ENCODE data around the gene SCAMP5.

The SCAMP5 gene

DNA sequence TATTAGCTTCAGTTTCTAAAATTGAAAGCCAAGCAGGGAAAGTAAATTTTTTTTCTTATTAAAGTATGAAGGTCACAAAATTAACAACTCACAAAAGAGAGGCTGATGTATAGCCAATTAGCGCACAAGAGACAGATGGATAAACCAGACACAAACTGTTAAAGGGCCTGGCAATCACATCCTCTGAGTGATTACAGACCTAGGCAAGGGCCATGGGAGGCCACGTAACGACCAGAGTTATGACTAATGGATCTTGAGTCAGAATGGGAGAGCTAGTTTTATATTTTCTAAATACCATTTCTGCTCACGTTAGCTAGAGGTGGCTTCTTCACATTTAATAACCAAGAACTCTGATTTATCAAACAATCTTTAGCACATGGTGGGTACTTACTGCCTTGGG is 17.8 kb upstream of the SCAMP5 start:
- Histone ChIP-seq H3K27ac (no peak overlapping the region), H3K4me3 (ENCODE audit: low read depth in 1 of 2, low read length in 1 of 2) (no peak overlapping the region), H3K36me3 (no peaks in the 10 kb centered on the region), H3K27me3 (peaks cover 28% of the 10 kb centered on the region), H3K9me3 (no peaks in the 10 kb centered on the region), H3K4me1 (ENCODE audit: control insufficient read depth in 1 of 2, insufficient read depth in 1 of 2, low read depth in 1 of 2, low read length in 1 of 2) (no peaks in the 10 kb centered on the region)
- TF ChIP-seq, protein P1, sequence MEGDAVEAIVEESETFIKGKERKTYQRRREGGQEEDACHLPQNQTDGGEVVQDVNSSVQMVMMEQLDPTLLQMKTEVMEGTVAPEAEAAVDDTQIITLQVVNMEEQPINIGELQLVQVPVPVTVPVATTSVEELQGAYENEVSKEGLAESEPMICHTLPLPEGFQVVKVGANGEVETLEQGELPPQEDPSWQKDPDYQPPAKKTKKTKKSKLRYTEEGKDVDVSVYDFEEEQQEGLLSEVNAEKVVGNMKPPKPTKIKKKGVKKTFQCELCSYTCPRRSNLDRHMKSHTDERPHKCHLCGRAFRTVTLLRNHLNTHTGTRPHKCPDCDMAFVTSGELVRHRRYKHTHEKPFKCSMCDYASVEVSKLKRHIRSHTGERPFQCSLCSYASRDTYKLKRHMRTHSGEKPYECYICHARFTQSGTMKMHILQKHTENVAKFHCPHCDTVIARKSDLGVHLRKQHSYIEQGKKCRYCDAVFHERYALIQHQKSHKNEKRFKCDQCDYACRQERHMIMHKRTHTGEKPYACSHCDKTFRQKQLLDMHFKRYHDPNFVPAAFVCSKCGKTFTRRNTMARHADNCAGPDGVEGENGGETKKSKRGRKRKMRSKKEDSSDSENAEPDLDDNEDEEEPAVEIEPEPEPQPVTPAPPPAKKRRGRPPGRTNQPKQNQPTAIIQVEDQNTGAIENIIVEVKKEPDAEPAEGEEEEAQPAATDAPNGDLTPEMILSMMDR (IDR thresholded peaks at IDR 0.05), result no peak

GRCh38 chr15:74978077-74978476 is 17.3 kb upstream of the SCAMP5 start:
- Histone ChIP-seq H3K27me3 (peaks cover 28% of the 10 kb centered on the region), H3K9me3 (no peaks in the 10 kb centered on the region), H3K36me3 (no peaks in the 10 kb centered on the region), H3K4me1 (ENCODE audit: control insufficient read depth in 1 of 2, insufficient read depth in 1 of 2, low read depth in 1 of 2, low read length in 1 of 2) (no peaks in the 10 kb centered on the region), H3K4me3 (ENCODE audit: low read depth in 1 of 2, low read length in 1 of 2) (no peak overlapping the region), H3K27ac (no peak overlapping the region)
- TF ChIP-seq, protein P1 (IDR thresholded peaks at IDR 0.05), result no peak

DNA sequence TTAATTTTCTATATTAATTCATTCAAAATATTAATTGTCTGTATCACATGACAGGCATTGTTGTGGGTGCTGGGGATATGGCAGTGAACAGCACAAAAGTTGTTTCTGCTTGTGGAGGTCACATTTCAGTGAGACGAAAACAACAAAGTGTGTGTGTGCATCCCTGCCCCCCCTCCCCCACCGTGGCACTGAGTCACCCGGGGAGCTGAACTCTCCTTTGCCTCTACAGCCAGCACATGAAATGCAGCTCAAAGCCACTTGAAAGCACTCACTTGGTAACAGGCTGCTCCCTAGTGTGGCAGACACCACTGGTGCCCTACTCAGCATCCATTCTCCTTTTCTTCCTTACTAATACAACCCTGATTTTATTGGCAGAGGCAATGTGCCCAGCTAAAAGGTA is 16.9 kb upstream of the SCAMP5 start:
- TF ChIP-seq, protein P1 (IDR thresholded peaks at IDR 0.05), result no peak
- no peaks in the 10 kb centered on the region for H3K4me1 ChIP-seq (ENCODE audit: control insufficient read depth in 1 of 2, insufficient read depth in 1 of 2, low read depth in 1 of 2, low read length in 1 of 2)
- peaks cover 27% of the 10 kb centered on the region for H3K27me3 ChIP-seq
- no peak overlapping the region for H3K4me3 ChIP-seq (ENCODE audit: low read depth in 1 of 2, low read length in 1 of 2)
- no peaks in the 10 kb centered on the region for H3K36me3 ChIP-seq
- H3K27ac ChIP-seq, result no peak overlapping the region
- no peaks in the 10 kb centered on the region for H3K9me3 ChIP-seq

GRCh38 chr15:74982183-74982582 is 13.2 kb upstream of the SCAMP5 start:
- TF ChIP-seq, protein P1 (IDR thresholded peaks at IDR 0.05), result no peak
- Histone ChIP-seq H3K36me3 (no peaks in the 10 kb centered on the region), H3K27me3 (peaks cover 51% of the 10 kb centered on the region), H3K4me1 (ENCODE audit: control insufficient read depth in 1 of 2, insufficient read depth in 1 of 2, low read depth in 1 of 2, low read length in 1 of 2) (no peaks in the 10 kb centered on the region), H3K27ac (no peak overlapping the region), H3K9me3 (no peaks in the 10 kb centered on the region), H3K4me3 (ENCODE audit: low read depth in 1 of 2, low read length in 1 of 2) (no peak overlapping the region)

DNA sequence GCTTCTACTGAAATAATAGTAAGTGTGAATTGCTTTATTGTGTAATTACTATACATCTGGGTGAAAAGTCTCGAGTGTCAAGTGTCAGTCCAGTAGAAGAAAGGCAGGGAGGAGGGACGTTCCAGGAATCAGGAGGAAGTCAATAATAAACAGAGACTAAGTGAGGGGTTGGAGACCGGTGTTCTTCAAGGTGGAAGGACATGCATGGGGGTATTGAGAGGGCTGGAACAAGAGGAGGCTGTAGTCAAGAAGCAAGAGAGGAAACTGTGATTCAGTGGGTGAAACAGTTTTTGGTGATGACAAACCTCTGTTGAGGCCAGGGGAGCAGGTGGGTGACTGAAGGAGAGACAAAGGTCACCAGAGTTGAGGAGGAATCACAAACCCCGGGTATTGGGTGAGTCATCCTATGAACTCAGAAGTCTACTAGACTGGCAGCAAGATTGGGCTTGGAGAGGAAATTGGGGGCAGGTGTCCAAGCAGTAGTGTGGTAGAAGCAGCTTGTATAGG is 11.6 kb upstream of the SCAMP5 start:
- Histone ChIP-seq H3K27me3 (peaks cover 55% of the 10 kb centered on the region), H3K36me3 (no peaks in the 10 kb centered on the region), H3K27ac (no peak overlapping the region), H3K4me3 (ENCODE audit: low read depth in 1 of 2, low read length in 1 of 2) (no peak overlapping the region), H3K4me1 (ENCODE audit: control insufficient read depth in 1 of 2, insufficient read depth in 1 of 2, low read depth in 1 of 2, low read length in 1 of 2) (no peaks in the 10 kb centered on the region), H3K9me3 (no peaks in the 10 kb centered on the region)
- TF ChIP-seq, protein P1 (IDR thresholded peaks at IDR 0.05), result no peak
